PFSK-1 (cell line): ENCODE results near the gene DYNLT1. TPM values are rescaled to one million over a fixed set of nuclear protein-coding genes. Genes with fewer than 3 reads are reported as not detected.

Experiments
- FOXP2 ChIP-seq: optimal IDR thresholded peaks from 2 replicates; pipeline ENCODE3; 2011; ENCODE audit warnings: borderline replicate concordance, control low read depth, inconsistent platforms; ENCODE audit not compliant: insufficient read depth; ENCODE audit errors: extremely low read length, extremely low read depth
- POLR2AphosphoS5 ChIP-seq: IDR thresholded peaks from 2 replicates; pipeline ENCODE4 v1.6.1; 2012; ENCODE audit warnings: low read depth, mild to moderate bottlenecking, control low read depth, low read length, moderate library complexity
- SIN3A ChIP-seq: IDR thresholded peaks from 2 replicates; pipeline ENCODE4 v1.6.1; 2012; ENCODE audit warnings: mild to moderate bottlenecking, low read length, moderate library complexity, borderline replicate concordance; ENCODE audit not compliant: insufficient read depth
- TAF1 ChIP-seq: IDR thresholded peaks from 2 replicates; pipeline ENCODE4 v1.6.1; 2012; ENCODE audit warnings: low read length, control low read depth, borderline replicate concordance; ENCODE audit not compliant: insufficient read depth
- polyA plus RNA-seq: library from polyadenylated mRNA; unstranded; fragments of >200 nt; gene quantifications from one replicate; pipeline ENCODE4 v1.2.1, GENCODE V29; 2012; ENCODE audit warnings: low read depth, missing spikeins; ENCODE audit not compliant: insufficient read length
- TF ChIP-seq, protein P1 (sequence below), 2 experiments: IDR thresholded peaks; 2 replicates each; pipeline versions ENCODE4 v1.6.1 to v1.8.0; 2011 to 2012; ENCODE audit warnings: low read depth in 2 of 2, low read length in 2 of 2, control low read depth in 1 of 2, inconsistent platforms in 1 of 2, mild to moderate bottlenecking in 1 of 2, moderate library complexity in 1 of 2; ENCODE audit not compliant: insufficient read depth in 1 of 2

Gene DYNLT1
- polyA plus RNA-seq, result 93.2 TPM

DNA sequence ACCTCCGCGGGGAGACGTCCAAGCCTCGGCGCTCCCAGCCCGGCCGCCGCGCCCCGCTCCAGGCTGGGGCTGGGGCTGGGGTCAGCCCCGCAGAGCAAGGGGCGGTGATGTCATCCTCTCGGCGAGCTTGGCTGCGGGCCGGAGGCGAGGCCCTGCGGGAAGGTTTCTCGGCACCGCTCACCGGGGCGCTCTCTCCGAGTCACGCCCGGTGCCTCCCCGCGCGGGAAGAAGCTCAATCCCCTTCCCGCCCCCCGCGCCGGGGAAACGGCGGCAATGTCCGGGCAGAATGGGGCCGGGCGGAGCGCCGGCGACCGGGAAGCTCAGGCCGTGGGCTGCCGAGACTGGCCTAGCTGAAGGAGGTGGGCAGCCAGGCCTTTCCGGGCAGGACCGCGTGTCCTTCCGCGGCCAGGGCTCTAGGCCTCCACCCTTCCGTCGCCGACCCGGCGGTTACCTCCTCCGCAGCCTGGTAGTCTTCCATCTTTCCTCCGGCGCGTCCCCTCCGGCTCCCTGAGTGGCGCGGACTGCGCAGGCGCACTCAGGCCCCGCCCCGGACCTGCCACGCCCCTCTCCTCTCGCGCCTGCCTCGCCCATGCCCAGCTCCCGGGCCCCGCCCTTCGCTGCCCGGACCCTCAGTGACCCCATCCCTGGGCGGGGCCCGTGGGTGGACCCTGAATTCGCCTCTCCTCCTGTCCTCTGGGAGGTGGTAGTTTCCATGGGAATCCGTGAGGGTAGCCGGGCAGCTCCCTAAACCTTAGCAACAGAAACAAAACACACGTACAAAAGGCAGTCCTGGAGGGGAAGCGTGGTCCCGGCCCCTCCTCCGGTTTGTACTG lies at the start of gene DYNLT1:
Gene DYNLT1 (minus strand): TSS at position 513 of the 833 bp plus-strand sequence. CDS start 35 bp downstream, at position 478.
- TF ChIP-seq, protein P1, sequence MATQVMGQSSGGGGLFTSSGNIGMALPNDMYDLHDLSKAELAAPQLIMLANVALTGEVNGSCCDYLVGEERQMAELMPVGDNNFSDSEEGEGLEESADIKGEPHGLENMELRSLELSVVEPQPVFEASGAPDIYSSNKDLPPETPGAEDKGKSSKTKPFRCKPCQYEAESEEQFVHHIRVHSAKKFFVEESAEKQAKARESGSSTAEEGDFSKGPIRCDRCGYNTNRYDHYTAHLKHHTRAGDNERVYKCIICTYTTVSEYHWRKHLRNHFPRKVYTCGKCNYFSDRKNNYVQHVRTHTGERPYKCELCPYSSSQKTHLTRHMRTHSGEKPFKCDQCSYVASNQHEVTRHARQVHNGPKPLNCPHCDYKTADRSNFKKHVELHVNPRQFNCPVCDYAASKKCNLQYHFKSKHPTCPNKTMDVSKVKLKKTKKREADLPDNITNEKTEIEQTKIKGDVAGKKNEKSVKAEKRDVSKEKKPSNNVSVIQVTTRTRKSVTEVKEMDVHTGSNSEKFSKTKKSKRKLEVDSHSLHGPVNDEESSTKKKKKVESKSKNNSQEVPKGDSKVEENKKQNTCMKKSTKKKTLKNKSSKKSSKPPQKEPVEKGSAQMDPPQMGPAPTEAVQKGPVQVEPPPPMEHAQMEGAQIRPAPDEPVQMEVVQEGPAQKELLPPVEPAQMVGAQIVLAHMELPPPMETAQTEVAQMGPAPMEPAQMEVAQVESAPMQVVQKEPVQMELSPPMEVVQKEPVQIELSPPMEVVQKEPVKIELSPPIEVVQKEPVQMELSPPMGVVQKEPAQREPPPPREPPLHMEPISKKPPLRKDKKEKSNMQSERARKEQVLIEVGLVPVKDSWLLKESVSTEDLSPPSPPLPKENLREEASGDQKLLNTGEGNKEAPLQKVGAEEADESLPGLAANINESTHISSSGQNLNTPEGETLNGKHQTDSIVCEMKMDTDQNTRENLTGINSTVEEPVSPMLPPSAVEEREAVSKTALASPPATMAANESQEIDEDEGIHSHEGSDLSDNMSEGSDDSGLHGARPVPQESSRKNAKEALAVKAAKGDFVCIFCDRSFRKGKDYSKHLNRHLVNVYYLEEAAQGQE (IDR thresholded peaks at IDR 0.05; ENCODE audit: insufficient read depth in 1 of 2, low read depth in 2 of 2, low read length in 2 of 2), result 0 out of 4 replicates have a peak, but pooled peaks have one; percentile 42 to 48
- TF ChIP-seq SIN3A (peak; percentile 60; the same call in 1 of the 2 replicates), FOXP2 (peak; percentile 47), TAF1 (peak; percentile 93), POLR2AphosphoS5 (peak; percentile 96)

GRCh38 chr6:158688860-158689259 lies 44.3 kb upstream of the DYNLT1 start:
- no peak for TF ChIP-seq TAF1
- no peak for TF ChIP-seq POLR2AphosphoS5
- TF ChIP-seq SIN3A, result no peak
- no peak for TF ChIP-seq FOXP2
- TF ChIP-seq, protein P1 (IDR thresholded peaks at IDR 0.05; ENCODE audit: insufficient read depth in 1 of 2, low read depth in 2 of 2, low read length in 2 of 2), result no peak

DNA sequence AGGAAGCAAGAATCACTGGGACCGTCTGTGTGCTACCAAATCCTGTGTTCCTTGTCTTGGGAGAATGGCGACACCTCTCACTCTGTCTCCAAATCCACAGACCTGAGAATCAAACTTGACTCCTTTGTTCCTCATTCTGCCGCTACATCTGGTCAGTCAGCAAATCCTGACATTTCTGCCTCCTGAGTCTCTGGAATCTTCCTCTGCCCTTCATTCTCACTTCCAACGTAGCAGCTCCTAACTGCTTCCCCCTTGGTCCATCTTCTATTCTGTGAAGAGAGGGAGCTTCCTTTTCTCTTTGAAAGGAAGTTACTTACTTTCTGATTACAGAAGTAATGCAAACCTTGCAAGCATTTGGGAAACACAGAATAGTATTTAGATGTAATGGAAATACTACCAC lies 43.0 kb upstream of the DYNLT1 start:
- TF ChIP-seq, protein P1 (IDR thresholded peaks at IDR 0.05; ENCODE audit: insufficient read depth in 1 of 2, low read depth in 2 of 2, low read length in 2 of 2), result no peak
- TF ChIP-seq TAF1 (no peak), FOXP2 (no peak), POLR2AphosphoS5 (no peak), SIN3A (no peak)

- TF ChIP-seq, protein P1 (IDR thresholded peaks at IDR 0.05; ENCODE audit: insufficient read depth in 1 of 2, low read depth in 2 of 2, low read length in 2 of 2), result no peak
These were observed 42.3 kb upstream of the DYNLT1 start for GRCh38 chr6:158686791-158687381.
